T-helper 2 cell treated with Interferon-gamma antibody and Interleukin-4, amounts not matched to agents 100 ng/mL and 5 ng/mL, for 36 hours (primary cell): ENCODE data around the gene ZCCHC13. TPM values are rescaled to one million over a fixed set of nuclear protein-coding genes. Genes with fewer than 3 reads are reported as not detected.
"Not testable (repeated sequence)": the region's sequence is repeated elsewhere in the genome, so short reads cannot be mapped to it uniquely, and the experiment has no call there.

Experiments
- intact Hi-C: fragments of 100-400 bp; cut with micrococcal nuclease; formaldehyde crosslinking; loops from one replicate; pipeline ENCODE4 v1.15.1; 2023
- total RNA-seq: library from RNA; stranded (reverse); gene quantifications from 2 replicates; pipeline ENCODE4 v1.2.3, GENCODE V29; 2022

Gene ZCCHC13
- total RNA-seq, 1 donor from 2014 or later: not detected

GRCh38 chrX:74319321-74319720 lies 15.3 kb downstream of the ZCCHC13 start:
- intact Hi-C loops: not testable (repeated sequence)

DNA sequence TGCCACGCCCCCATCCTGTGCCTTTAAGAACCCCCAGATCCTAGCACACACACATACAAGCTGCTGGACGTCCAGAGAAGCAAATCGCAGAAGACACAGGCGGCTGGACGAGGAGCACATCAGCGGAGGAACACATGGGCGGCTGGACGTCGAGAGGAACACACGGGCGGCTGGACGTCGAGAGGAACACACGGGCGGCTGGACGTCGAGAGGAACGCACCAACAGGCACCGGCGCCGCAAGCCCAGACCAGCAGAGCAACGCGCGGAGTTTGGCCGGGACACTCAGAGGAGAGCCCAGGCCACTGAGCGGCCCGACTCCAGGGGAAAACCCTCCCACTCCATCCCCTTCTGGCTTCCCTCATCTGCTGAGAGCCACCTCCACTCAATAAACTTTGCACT lies 17.2 kb downstream of the ZCCHC13 start:
- intact Hi-C loops: no loop called here

GRCh38 chrX:74324131-74324530 lies 20.2 kb downstream of the ZCCHC13 start:
- intact Hi-C loops: no loop called here

DNA sequence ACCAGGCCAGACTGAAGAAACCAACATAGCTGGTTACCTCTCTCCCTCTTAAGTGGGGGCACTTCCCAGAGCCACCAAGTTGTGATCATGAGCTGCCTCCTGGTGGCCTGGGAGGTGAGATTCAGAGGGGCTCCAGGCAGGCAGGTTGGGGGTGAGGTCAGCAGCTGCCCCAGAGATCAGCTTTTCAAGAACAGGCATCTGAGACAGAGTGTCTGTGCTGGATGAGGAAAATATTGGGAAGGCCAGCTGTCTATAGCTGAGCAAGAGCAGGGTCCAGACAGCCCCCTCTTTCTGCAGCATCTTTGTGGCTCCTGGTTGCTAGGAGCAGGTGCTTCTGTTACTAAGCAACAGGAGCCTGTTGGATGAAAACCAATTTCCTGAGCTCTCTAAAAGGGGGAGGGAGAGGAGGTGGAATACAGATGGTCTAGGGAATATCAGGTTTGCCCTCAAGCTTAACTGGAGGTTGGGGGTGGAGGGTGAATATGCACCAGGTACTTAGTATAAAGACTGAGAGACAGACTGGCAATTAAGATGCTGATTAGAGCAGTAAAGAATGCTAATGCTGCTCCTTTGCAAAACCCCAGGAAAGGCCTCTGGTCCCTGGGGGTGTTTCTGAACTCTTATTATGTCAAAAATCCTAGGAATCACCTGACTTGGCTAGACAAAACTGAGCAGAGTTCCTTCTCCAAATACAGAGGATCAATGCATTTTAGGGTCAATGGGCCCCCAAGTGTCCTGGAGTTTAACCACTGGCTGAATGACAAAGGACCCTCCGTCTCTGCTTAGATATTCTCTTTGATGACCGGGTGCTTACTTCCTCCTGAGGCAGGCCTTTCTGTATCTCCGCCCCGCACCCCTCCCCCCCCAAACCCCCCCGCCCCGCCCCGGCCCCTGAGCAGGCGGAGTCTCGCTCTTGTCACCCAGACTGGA lies 21.4 kb downstream of the ZCCHC13 start:
- intact Hi-C loops: no loop called here

DNA sequence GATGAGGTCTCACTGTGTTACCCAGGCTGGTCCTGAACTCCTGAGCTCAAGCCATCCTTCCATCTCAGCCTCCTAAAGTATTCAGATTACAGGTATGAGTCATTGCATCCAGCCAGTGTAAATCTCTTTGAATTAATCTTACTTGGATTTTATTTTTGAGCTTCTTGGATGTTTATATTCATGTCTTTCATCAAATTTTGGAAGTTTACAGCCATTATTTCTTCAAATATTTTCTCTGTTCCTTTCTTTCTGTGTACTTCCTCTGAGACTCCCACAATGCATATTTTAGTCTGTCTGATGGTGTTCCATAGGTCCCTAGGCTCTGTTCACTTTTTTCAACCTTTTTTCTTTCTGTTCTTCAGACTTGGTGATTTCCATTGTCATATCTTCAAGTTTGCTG lies 34.9 kb downstream of the ZCCHC13 start:
- intact Hi-C loops: no loop called here

- intact Hi-C loops: no loop called here
These were observed 36.1 kb downstream of the ZCCHC13 start for GRCh38 chrX:74340051-74340450.

GRCh38 chrX:74342211-74342610 lies 38.2 kb downstream of the ZCCHC13 start:
- intact Hi-C loops: not testable (repeated sequence)

GRCh38 chrX:74343343-74344279 lies 39.6 kb downstream of the ZCCHC13 start:
- intact Hi-C loops: loop anchor here (1.0 to 2.0 kb wide), 2 partner anchors 51 to 207 kb away; no protein-coding TSS in a partner anchor

DNA sequence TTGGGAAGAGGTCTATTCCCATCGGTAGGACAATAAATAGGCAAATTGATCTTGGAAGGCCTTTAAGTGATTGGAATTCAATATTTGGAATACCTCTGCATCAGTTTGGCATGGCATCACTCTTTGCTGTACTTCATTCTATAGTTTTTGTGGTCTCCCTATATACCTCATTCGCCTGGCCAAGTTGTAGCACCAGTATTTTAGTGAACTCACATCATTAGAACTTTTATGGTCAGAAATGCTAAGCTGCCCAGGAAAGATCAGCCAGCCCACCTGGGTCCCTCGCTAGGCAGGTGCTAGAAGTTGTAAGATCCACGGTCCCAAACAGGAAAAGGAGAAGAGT lies 40.3 kb downstream of the ZCCHC13 start:
- intact Hi-C loops: loop anchor here (1.0 to 2.0 kb wide), 2 partner anchors 51 to 206 kb away; no protein-coding TSS in a partner anchor

- intact Hi-C loops: no loop called here
These were observed 42.1 kb downstream of the ZCCHC13 start for GRCh38 chrX:74346088-74346487.

GRCh38 chrX:74349387-74349786 lies 45.4 kb downstream of the ZCCHC13 start:
- intact Hi-C loops: no loop called here

- intact Hi-C loops: no loop called here
These were observed 47.8 kb downstream of the ZCCHC13 start for GRCh38 chrX:74351760-74352159.

- intact Hi-C loops: no loop called here
These were observed 50.0 kb downstream of the ZCCHC13 start for GRCh38 chrX:74353984-74354383.

Other genes starting within 250 kb of the ZCCHC13 start
- 0.07 TPM in 1 of 2 replicates, not detected in the other for gene SLC16A2, start 117.3 kb downstream of the ZCCHC13 start, total RNA-seq